Measurements from ENCODE around the gene NRP2. TPM values are rescaled to one million over a fixed set of nuclear protein-coding genes. Genes with fewer than 3 reads are reported as not detected.
A peak's percentile ranks its signal among the peaks of the same experiment; 100 is the strongest.

The NRP2 gene
- total and polyA plus RNA-seq, 11 donors, result 2.0 to 57.5 (median 4.7) TPM

DNA sequence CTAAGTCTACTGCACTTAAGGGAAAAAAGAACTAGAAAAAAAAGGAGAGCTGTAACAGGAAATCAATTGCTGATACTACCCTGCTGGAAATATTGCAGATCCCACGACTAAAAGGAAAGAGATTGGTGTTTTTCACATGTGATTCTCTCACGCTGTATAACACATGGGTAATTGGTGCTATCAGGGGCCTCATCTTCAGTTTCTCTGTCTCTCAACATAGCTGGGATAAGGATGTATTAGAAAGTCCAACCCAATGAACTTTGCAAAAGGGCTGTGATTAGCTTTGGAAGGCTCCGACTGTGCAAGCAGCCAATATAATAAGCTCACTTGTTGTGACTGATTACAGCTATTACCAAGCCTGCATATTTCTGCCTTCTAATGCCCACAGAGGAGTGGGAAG is 133.4 kb downstream of the NRP2 start:
- no peak overlapping the region for H3K27ac ChIP-seq
- DNase-seq (no peak), ATAC-seq (no peak)
- no peak overlapping the region for H3K4me3 ChIP-seq
- peaks cover 0 to 6% (median 0%) of the 10 kb centered on the region in 12 donors for H3K9me3 ChIP-seq
- intact Hi-C loops (cut with DNase I), result no loop called here
- peaks cover 0 to 2% (median 0%) of the 10 kb centered on the region in 9 donors for H3K27me3 ChIP-seq
- no peaks in the 10 kb centered on the region for H3K4me1 ChIP-seq
- no peaks in the 10 kb centered on the region for H3K36me3 ChIP-seq
- no peak for TF ChIP-seq POLR2A (IDR thresholded peaks at IDR 0.05)
- TF ChIP-seq, protein P1, sequence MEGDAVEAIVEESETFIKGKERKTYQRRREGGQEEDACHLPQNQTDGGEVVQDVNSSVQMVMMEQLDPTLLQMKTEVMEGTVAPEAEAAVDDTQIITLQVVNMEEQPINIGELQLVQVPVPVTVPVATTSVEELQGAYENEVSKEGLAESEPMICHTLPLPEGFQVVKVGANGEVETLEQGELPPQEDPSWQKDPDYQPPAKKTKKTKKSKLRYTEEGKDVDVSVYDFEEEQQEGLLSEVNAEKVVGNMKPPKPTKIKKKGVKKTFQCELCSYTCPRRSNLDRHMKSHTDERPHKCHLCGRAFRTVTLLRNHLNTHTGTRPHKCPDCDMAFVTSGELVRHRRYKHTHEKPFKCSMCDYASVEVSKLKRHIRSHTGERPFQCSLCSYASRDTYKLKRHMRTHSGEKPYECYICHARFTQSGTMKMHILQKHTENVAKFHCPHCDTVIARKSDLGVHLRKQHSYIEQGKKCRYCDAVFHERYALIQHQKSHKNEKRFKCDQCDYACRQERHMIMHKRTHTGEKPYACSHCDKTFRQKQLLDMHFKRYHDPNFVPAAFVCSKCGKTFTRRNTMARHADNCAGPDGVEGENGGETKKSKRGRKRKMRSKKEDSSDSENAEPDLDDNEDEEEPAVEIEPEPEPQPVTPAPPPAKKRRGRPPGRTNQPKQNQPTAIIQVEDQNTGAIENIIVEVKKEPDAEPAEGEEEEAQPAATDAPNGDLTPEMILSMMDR (IDR thresholded peaks at IDR 0.05), result no peak
- WGBS, 4 donors, result 62 to 76% (median 67%) methylated on average over 3 of the region's 3 CpGs

DNA sequence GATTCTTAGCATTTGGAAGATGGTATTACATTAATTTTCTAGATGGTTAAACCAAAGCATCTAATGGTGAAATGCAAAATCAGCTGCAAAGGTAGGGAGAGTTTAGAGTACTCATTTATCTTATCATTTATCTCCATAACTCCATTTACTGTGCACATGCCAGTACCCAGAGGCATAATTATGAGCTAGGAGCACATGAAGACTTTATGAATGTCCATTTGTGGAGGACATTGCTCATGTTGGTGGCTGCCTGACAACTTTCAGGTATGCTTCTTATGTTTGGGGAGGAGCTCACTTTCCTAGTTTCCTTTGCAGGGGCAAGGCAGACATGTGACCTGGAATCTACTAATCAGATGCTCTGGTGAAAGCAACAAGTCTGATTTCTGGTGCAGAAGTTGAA is 134.0 kb downstream of the NRP2 start:
- intact Hi-C loops (cut with DNase I), result no loop called here
- Histone ChIP-seq H3K27ac (no peak overlapping the region), H3K4me1 (no peaks in the 10 kb centered on the region), H3K9me3 (peaks cover 0 to 6% (median 0%) of the 10 kb centered on the region in 12 donors), H3K4me3 (no peak overlapping the region), H3K36me3 (no peaks in the 10 kb centered on the region), H3K27me3 (peaks cover 0 to 2% (median 0%) of the 10 kb centered on the region in 9 donors)
- ATAC-seq, result no peak
- DNase-seq, result no peak
- TF ChIP-seq POLR2A (IDR thresholded peaks at IDR 0.05), result no peak

DNA sequence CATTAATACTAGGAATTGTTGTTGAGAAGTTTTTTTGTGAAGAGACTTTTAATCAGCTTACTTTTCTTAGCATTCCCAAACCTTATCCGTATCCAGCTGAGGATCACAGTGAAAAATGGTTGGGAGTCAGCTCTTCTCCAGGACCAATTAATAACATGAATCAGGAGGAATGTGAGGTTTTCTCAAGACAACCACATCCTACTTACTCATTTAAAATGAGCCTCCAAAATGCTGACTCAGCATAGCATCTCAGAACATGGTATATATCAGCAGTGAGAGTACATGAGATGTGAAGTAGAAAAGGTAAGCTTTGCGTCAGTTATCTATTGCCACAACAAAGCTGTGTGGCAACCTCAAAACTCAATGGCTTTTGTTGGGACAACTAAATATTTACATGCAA is 140.3 kb downstream of the NRP2 start:
- intact Hi-C loops (cut with DNase I), result no loop called here
- ATAC-seq, result no peak
- Histone ChIP-seq H3K27me3 (peaks cover 0 to 2% (median 0%) of the 10 kb centered on the region in 9 donors), H3K4me3 (no peak overlapping the region), H3K27ac (no peak overlapping the region), H3K36me3 (no peaks in the 10 kb centered on the region), H3K4me1 (no peaks in the 10 kb centered on the region), H3K9me3 (no peaks in the 10 kb centered on the region)
- 91 to 98% (median 94%) methylated on average over 2 of the region's 2 CpGs for WGBS, 4 donors
- no peak for DNase-seq
- TF ChIP-seq, protein P1 (IDR thresholded peaks at IDR 0.05), result no peak
- TF ChIP-seq POLR2A (IDR thresholded peaks at IDR 0.05), result no peak

DNA sequence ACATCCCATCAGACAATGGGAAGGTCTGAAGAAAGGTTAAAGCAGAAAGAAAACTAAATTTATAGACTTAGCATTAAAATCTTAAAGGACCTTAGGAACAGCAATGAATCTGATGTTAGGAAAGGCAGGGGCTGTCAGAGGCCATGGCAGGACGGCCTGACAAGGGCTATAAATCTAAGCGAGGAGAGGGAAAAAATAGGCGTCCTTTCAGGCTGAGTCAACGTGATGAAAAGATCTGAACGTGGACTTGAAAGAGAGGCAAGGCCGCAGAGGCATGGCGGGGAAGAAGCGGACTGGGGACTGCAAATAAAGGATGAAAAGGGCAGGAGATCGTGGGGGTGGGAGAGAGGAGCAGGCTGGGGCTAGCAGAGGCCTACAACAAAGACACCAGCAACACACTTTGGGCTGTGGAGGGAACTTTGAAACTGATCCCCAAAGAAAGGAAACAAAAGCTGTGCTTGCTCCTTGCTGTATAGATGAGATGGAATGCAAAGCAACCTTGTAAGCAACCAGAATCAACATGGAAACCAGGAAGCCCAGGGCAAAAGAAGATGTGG is 145.6 kb downstream of the NRP2 start:
- TF ChIP-seq, protein P1 (IDR thresholded peaks at IDR 0.05), result no peak
- TF ChIP-seq POLR2A (IDR thresholded peaks at IDR 0.05), result no peak
- Histone ChIP-seq H3K4me3 (no peak overlapping the region), H3K27me3 (no peaks in the 10 kb centered on the region), H3K9me3 (no peaks in the 10 kb centered on the region), H3K27ac (no peak overlapping the region), H3K4me1 (no peaks in the 10 kb centered on the region), H3K36me3 (no peaks in the 10 kb centered on the region)
- intact Hi-C loops (cut with DNase I), result no loop called here
- WGBS, 4 donors, result 82 to 89% (median 85%) methylated on average over 9 of the region's 9 CpGs
- no peak for DNase-seq
- no peak for ATAC-seq

DNA sequence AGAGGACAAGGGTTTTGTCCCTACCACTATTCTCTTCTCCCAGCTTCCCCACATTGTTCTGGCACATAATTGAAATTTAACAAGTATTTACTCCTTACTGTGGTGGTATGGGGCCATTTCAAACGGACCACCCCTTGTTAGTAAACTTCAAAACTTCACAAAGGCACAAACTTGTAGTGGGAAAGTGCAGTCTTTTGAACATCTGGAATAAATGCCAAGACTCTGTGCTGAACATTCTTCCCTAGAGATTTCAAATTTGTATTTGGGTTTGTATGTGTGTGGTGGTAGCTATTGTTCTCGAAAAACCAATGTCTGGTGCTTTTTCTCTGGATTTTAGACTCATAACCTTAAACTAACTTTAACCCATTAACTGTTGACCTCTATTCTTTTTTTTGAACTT is 151.6 kb downstream of the NRP2 start:
- ATAC-seq (no peak), DNase-seq (no peak)
- TF ChIP-seq, protein P1 (IDR thresholded peaks at IDR 0.05), result no peak
- TF ChIP-seq POLR2A (IDR thresholded peaks at IDR 0.05), result no peak
- intact Hi-C loops (cut with DNase I), result no loop called here
- Histone ChIP-seq H3K4me3 (no peak overlapping the region), H3K36me3 (no peaks in the 10 kb centered on the region), H3K4me1 (peaks cover 0 to 20% (median 3%) of the 10 kb centered on the region in 12 donors), H3K9me3 (peaks cover 0 to 12% (median 0%) of the 10 kb centered on the region in 12 donors), H3K27me3 (no peaks in the 10 kb centered on the region), H3K27ac (peak overlapping the region in 1 of 12 donors; percentile 80)
- WGBS, 4 donors, result 45 to 60% (median 52%) methylated on average over 2 of the region's 2 CpGs
